Type B pancreatic cell (in vitro differentiated cells): ENCODE data around the gene VCL. TPM values are rescaled to one million over a fixed set of nuclear protein-coding genes. Genes with fewer than 3 reads are reported as not detected.

Source experiments
- DNase-seq: peaks from one replicate; pipeline ENCODE4 v3.0.0; 2021; ENCODE audit warnings: mixed read lengths; ENCODE audit not compliant: unreplicated experiment; ENCODE audit errors: extremely low spot score
- H3K27ac Mint-ChIP-seq: 2 replicates; pipeline ENCODE4 v1.8.0; 2021; ENCODE audit warnings: mild to moderate bottlenecking, mixed read lengths
- H3K27me3 Mint-ChIP-seq: 2 replicates; pipeline ENCODE4 v1.8.0; 2021; ENCODE audit warnings: mixed read lengths
- H3K36me3 Mint-ChIP-seq: 2 replicates; pipeline ENCODE4 v1.8.0; 2021; ENCODE audit warnings: mixed read lengths
- H3K4me1 Mint-ChIP-seq: one replicate; pipeline ENCODE4 v1.8.0; 2021; ENCODE audit warnings: mixed read lengths; ENCODE audit not compliant: unreplicated experiment
- H3K4me3 Mint-ChIP-seq: 2 replicates; pipeline ENCODE4 v1.8.0; 2021; ENCODE audit warnings: mild to moderate bottlenecking, mixed read lengths
- H3K9me3 Mint-ChIP-seq: 2 replicates; pipeline ENCODE4 v1.8.0; 2021; ENCODE audit warnings: mixed read lengths
- total RNA-seq: library from RNA; stranded (reverse); gene quantifications from 2 replicates; pipeline ENCODE4 v1.2.1, GENCODE V29; 2021; ENCODE audit warnings: low replicate concordance
- TF ChIP-seq, protein P1 (sequence below): fragments of 200-600 bp; sonication (generic); conservative IDR thresholded peaks from 2 replicates; pipeline ENCODE4 v1.5.0; 2021; ENCODE audit warnings: antibody characterized with exemption, mild to moderate bottlenecking

VCL gene
- total RNA-seq, 1 donor from 2014 or later = 125 TPM

DNA sequence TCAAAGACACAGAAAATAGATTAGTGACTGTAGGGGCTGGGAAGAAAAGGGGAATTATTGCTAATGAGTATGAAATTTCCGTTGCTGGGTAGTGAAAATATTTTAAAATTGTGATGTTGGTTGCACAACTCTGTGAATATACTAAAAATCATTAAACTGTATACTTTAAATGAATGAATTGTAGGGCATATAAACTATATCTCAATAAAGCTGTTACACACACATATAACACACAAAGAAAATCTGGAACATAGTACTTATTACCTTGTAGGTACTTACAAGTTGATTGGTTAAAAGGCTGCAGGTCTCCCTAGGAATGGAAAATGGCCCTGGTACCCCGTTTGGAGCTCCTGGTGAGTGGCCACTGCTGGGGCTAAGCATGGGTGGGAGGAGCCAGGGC, 27.1 kb upstream of the VCL start:
- H3K9me3 Mint-ChIP-seq = no peaks in the 10 kb centered on the region
- H3K27me3 Mint-ChIP-seq = no peaks in the 10 kb centered on the region
- TF ChIP-seq, protein P1, sequence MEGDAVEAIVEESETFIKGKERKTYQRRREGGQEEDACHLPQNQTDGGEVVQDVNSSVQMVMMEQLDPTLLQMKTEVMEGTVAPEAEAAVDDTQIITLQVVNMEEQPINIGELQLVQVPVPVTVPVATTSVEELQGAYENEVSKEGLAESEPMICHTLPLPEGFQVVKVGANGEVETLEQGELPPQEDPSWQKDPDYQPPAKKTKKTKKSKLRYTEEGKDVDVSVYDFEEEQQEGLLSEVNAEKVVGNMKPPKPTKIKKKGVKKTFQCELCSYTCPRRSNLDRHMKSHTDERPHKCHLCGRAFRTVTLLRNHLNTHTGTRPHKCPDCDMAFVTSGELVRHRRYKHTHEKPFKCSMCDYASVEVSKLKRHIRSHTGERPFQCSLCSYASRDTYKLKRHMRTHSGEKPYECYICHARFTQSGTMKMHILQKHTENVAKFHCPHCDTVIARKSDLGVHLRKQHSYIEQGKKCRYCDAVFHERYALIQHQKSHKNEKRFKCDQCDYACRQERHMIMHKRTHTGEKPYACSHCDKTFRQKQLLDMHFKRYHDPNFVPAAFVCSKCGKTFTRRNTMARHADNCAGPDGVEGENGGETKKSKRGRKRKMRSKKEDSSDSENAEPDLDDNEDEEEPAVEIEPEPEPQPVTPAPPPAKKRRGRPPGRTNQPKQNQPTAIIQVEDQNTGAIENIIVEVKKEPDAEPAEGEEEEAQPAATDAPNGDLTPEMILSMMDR = no peak
- no peak overlapping the region for H3K27ac Mint-ChIP-seq
- H3K4me1 Mint-ChIP-seq = peaks cover 35% of the 10 kb centered on the region
- DNase-seq = no peak
- no peak overlapping the region for H3K4me3 Mint-ChIP-seq
- no peaks in the 10 kb centered on the region for H3K36me3 Mint-ChIP-seq

GRCh38 chr10:73971636-73972354, 26.1 kb upstream of the VCL start:
- H3K4me1 Mint-ChIP-seq = peaks cover 25% of the 10 kb centered on the region
- no peak for DNase-seq
- H3K9me3 Mint-ChIP-seq = no peaks in the 10 kb centered on the region
- no peaks in the 10 kb centered on the region for H3K27me3 Mint-ChIP-seq
- H3K36me3 Mint-ChIP-seq = no peaks in the 10 kb centered on the region
- TF ChIP-seq, protein P1 = no peak
- no peak overlapping the region for H3K27ac Mint-ChIP-seq
- no peak overlapping the region for H3K4me3 Mint-ChIP-seq

GRCh38 chr10:73973427-73973826, 24.5 kb upstream of the VCL start:
- no peak for DNase-seq
- no peak overlapping the region for H3K27ac Mint-ChIP-seq
- peaks cover 13% of the 10 kb centered on the region for H3K4me1 Mint-ChIP-seq
- no peaks in the 10 kb centered on the region for H3K9me3 Mint-ChIP-seq
- no peaks in the 10 kb centered on the region for H3K36me3 Mint-ChIP-seq
- H3K4me3 Mint-ChIP-seq = no peak overlapping the region
- TF ChIP-seq, protein P1 = no peak
- H3K27me3 Mint-ChIP-seq = no peaks in the 10 kb centered on the region

GRCh38 chr10:73974309-73974946, 23.5 kb upstream of the VCL start:
- no peak overlapping the region for H3K27ac Mint-ChIP-seq
- no peaks in the 10 kb centered on the region for H3K27me3 Mint-ChIP-seq
- TF ChIP-seq, protein P1 = no peak
- H3K36me3 Mint-ChIP-seq = no peaks in the 10 kb centered on the region
- peaks cover 7% of the 10 kb centered on the region for H3K4me1 Mint-ChIP-seq
- H3K4me3 Mint-ChIP-seq = no peak overlapping the region
- DNase-seq = no peak
- H3K9me3 Mint-ChIP-seq = no peaks in the 10 kb centered on the region

- H3K27me3 Mint-ChIP-seq = no peaks in the 10 kb centered on the region
- no peak overlapping the region for H3K4me3 Mint-ChIP-seq
- TF ChIP-seq, protein P1 = no peak
- no peaks in the 10 kb centered on the region for H3K9me3 Mint-ChIP-seq
- H3K36me3 Mint-ChIP-seq = no peaks in the 10 kb centered on the region
- no peak overlapping the region for H3K27ac Mint-ChIP-seq
- no peak for DNase-seq
- peaks cover 12% of the 10 kb centered on the region for H3K4me1 Mint-ChIP-seq
Observed at GRCh38 chr10:73975388-73975787, 22.5 kb upstream of the VCL start.
